ENCODE measurements around the gene ERVW-1.
A peak's percentile ranks its signal among the peaks of the same experiment; 100 is the strongest.
"Not testable (repeated sequence)": the region's sequence is repeated elsewhere in the genome, so short reads cannot be mapped to it uniquely, and the experiment has no call there.

The ERVW-1 gene

DNA sequence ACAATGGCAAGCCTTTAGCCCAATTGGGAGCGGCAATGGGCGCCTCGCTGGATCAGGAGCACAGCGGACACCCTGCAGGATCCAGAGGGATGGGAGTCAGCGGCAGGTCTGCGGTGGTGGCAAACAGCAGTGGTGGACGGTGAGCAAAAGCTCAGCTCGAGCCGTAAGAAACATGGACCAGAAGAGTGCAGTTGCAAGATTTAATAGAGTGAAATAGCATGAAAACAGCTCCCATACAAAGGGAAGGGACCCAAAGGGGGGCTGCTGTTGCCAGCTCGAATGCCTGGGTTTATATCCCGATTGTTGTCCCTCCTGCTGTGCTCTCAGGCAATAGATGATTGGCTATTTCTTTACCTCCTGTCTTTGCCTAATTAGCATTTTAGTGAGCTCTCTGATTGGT lies at the start of gene ERVW-1:
Gene ERVW-1, minus strand, starts transcription at position 266 of the 400 bp plus-strand sequence. CDS start 7,565 bp downstream, outside the sequence.
- not testable (repeated sequence) for DNase-seq (ENCODE audit: low read depth, low spot score)

DNA sequence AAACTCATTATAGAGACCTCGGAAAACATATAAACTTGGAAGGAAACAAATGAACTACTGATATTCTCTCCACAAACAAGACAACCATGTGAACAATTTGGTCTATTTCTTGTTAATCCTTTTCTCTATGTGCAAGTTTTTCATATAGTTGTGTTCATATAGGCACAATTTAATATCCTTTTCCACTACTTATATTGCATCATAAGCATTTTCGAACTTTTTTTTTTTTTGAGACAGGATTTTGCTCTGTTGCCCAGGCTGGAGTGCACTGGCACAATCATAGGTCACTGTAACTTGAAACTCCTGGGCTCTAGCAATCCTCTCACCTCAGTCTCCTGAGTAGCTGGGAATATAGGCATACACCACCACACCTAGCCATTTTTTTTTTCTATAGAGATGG lies 45.4 kb upstream of the ERVW-1 start:
- DNase-seq (ENCODE audit: low read depth, low spot score), result no peak

DNA sequence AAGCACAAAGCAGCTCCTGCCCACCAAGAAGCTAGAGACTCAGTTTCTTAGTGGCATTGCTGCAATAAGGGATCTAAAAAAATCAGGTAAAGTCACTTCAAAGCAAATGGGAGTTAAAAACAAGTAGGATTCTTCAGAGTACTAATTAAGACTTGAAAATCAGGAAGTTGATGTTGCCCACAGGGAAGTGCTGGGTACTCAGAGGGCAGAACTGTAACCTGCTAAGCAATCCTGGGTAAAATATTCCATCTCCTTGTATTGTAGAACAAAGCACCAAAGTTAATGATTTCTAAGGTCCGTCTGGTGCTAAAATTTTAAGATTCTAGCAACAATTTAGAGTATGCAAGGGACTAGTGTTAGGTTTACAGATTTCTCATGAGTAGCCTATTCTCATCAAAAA lies 42.3 kb upstream of the ERVW-1 start:
- no peak for DNase-seq (ENCODE audit: low read depth, low spot score)

- no peak for DNase-seq (ENCODE audit: low read depth, low spot score)
These were observed 39.9 kb upstream of the ERVW-1 start for GRCh38 chr7:92517631-92518030.

DNA sequence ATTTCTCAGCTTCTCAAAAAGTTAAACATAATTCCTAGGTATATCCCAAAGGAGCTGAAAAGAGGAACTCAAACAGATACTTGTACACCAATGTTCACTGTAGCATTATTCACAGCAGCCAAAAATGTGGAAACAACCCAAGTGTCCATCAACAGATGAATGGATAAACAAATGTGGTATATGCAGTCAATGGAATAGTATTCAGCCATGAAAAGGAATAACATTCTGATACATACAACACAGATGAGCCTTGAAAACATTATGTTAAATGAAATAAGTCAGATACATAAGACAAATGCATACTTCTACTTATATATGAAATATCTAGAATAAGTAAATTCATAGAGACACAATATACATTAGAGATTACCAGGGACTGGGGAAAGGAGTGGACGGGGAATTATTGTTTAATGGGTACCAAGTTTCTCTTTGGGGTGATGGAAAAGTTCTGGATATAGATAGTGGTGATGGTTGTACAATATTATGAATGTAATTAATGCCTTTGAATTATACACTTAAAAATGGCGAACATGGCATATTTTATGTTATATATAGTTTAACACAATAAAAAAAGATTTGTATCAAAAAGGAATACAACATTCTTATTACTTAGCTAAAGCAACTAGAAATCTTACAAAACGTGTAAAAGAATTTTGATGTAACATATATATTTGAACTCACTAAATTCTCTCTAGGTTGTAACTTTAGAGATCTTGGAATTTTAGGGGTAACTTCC lies 35.6 kb upstream of the ERVW-1 start:
- no peak for DNase-seq (ENCODE audit: low read depth, low spot score)

DNA sequence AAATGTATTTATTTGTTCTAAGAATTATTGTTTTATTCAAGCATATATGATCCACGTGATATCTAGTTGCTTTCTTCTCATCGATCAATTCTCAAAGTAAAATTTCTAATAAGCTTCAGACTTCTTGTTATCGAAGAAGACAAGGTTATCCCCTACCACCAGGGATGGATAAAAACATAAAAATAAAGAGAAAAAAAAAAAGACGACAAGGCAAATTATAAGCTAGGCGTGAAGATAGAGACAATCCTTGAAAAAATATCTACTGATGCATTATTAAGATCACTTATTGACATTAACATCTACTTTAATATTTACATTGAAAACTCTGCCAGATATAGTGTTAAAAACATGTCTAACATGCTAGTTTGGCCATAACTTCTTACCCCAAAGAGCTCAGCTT lies 31.2 kb upstream of the ERVW-1 start:
- no peak for DNase-seq (ENCODE audit: low read depth, low spot score)

DNA sequence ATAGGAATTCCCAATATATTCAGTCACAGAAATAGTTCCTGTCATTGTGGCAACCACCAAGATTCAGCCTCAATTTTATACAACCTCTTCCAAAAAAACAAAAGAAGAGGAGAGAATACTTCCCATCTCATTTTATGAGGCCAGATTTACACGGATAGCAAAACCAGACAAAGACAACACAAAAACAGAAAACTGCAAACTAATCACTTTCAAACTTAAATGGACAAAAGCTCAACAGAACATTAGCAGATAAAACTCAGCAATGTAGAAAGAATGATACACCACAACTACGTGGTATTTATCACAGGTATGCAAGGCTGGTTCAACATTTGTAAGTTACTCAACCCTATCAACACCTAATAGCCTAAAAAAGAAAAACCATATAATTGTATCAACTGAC lies 28.6 kb upstream of the ERVW-1 start:
- no peak for DNase-seq (ENCODE audit: low read depth, low spot score)

- peak; percentile 4 for DNase-seq (ENCODE audit: low read depth, low spot score)
These were observed 26.8 kb upstream of the ERVW-1 start for GRCh38 chr7:92504563-92504962.

GRCh38 chr7:92503767-92504166 lies 26.0 kb upstream of the ERVW-1 start:
- DNase-seq (ENCODE audit: low read depth, low spot score), result no peak

DNA sequence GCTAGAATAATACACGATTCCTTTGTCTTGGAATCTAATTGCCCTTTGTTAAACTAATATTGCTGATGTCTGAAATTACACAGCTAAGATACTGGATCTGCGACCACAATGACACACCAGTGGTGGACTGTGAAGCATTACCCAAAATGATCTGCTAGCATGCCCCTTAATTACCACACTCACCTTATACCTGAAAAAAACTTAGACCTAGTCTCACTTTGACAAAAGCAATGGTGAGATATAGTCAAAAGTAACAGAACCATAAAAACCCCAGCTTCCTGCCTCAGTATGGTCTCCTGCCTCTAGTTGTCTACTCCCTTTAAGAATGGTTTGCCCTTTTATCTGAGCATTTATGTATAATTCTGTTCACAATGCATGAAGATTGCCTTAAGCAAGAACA lies 20.8 kb upstream of the ERVW-1 start:
- DNase-seq (ENCODE audit: low read depth, low spot score), result no peak

- DNase-seq (ENCODE audit: low read depth, low spot score), result no peak
These were observed 19.1 kb upstream of the ERVW-1 start for GRCh38 chr7:92496876-92497275.

DNA sequence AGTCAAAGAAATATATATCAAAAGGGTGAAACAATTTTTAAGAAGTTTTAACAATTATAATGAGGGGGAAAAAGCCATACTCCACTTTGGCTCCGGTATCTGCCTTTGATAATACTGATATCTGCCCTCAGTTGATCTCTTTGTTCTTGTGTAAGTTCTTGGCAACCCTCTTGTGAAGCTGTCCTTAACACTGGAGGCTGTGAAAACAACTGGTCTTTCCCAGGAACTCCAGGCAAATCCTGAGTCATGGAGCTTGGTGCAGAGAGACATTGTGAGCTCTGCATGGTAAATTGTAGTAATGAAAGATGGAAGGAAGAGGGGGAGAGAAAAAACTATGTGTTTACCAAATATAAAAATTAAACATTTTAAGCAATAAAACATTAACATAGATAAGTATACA lies 11.9 kb upstream of the ERVW-1 start:
- DNase-seq (ENCODE audit: low read depth, low spot score), result no peak

DNA sequence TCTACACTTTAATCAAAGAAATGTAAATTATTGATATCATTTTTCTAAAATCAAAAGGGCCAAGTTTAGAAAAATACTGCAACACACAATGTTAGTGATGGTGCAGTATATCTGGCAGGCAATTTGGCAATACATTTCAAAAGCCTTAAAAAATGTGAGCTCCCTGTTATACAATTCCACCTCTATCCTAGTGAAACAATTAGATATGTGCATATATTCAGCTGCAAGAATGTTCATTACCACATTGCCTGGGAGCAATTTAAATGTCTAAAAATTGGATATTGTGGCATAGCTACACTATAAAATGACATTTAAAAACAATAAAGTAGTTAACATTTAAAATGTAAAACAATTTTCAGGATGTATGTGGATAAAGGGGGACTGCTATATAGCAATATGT lies 10.1 kb upstream of the ERVW-1 start:
- no peak for DNase-seq (ENCODE audit: low read depth, low spot score)

- DNase-seq (ENCODE audit: low read depth, low spot score), result no peak
These were observed 8.2 kb upstream of the ERVW-1 start for GRCh38 chr7:92485974-92486373.

- no peak for DNase-seq (ENCODE audit: low read depth, low spot score)
These were observed 7.6 kb upstream of the ERVW-1 start for GRCh38 chr7:92485267-92485892.

GRCh38 chr7:92484226-92484625 lies 6.5 kb upstream of the ERVW-1 start:
- not testable (repeated sequence) for DNase-seq (ENCODE audit: low read depth, low spot score)

DNA sequence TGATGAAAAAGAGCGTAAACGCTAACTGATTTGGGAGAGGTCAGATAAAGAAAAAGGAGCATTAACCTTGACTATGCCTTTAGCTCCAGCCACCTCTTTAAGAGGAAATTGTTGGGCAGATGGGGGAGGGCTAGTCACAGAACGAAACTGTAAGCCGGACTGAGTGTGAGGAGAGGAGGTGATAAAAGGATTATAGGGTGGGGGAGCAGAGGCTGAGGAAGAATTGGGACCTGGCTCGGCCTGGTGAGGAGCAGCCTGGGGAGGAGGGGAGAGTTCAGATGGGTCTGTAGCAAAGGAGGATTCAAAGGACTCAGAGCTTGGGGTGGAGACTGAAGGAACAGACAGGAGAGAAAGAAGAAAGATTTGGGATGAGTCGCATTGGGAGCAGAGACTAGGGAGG lies 5.9 kb upstream of the ERVW-1 start:
- not testable (repeated sequence) for DNase-seq (ENCODE audit: low read depth, low spot score)

DNA sequence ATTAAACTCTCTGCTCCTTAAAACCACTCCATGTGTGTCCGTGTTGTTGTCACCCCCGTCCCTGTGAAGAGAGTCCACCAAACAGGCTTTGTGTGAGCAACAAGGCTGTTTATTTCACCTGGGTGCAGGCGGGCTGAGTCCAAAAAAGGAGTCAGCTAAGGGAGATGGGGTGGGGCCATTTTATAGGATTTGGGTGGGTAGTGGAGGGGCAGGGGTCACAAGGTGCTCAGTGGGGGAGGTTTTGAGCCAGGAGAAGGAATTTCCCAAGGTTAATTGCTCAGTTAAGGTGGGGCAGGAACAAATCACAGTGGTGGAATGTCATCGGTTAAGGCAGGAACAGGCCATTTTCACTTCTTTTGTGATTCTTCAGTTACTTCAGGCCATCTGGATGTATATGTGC lies 1.4 kb upstream of the ERVW-1 start:
- DNase-seq (ENCODE audit: low read depth, low spot score), result not testable (repeated sequence)

- DNase-seq (ENCODE audit: low read depth, low spot score), result no peak
These were observed 965 bp upstream of the ERVW-1 start for GRCh38 chr7:92478711-92479110.

- DNase-seq (ENCODE audit: low read depth, low spot score), result no peak
These were observed 349 bp upstream of the ERVW-1 start for GRCh38 chr7:92478095-92478494.

GRCh38 chr7:92475851-92476590 lies 1.7 kb downstream of the ERVW-1 start:
- DNase-seq (ENCODE audit: low read depth, low spot score), result not testable (repeated sequence)

DNA sequence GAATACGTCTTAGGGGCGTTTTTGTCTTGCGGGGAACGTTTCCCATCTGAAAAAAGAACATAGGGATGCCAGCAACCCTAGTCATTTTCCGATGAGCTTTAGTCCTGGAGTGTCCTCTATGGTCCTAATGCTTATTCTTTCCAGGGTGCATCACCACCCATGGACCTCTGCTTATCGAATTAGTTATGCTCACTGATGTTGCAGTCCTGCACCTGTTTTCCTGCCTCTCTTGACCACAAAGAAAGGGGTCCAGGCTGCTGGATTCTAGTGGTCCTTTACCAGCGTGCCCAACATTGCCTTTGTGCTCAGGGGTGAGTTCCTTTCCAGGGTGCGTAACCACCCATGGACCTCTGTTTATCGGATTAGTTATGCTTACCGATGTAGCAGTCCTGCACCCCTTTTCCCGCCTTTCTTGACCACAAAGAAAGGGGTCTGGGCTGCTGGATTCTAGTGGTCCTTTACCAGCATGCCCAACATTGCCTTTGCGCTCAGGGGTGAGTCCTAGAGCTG lies 2.4 kb downstream of the ERVW-1 start:
- not testable (repeated sequence) for DNase-seq (ENCODE audit: low read depth, low spot score)
